K562 (cell line): ENCODE measurements around the gene KRT38. TPM values are rescaled to one million over a fixed set of nuclear protein-coding genes. Genes with fewer than 3 reads are reported as not detected.

Experiments
- ATF7 ChIP-seq: fragments of 450-650 bp; IDR thresholded peaks from 2 replicates; pipeline ENCODE4 v1.7.1; 2014; ENCODE audit warnings: mild to moderate bottlenecking, moderate library complexity
- DIDO1 ChIP-seq: fragments of 450-650 bp; IDR thresholded peaks from 2 replicates; pipeline ENCODE4 v1.6.1; 2016; ENCODE audit warnings: low read depth, missing biosample characterization, missing genetic modification characterization
- KLF16 ChIP-seq: IDR thresholded peaks from 2 replicates; pipeline ENCODE4 v1.6.1; 2016; ENCODE audit warnings: antibody characterized with exemption
- RAD21 ChIP-seq, 2 experiments: fragments of 250-450 bp in 1 of 2; fragments of 450-650 bp in 1 of 2; sonication (Bioruptor Pico) in 1 of 2; formaldehyde crosslinking in 1 of 2; IDR thresholded peaks in 1 of 2; conservative IDR thresholded peaks in 1 of 2; 2 replicates each; pipeline versions ENCODE4 v1.4.0 to v1.8.0; 2020 to 2022; ENCODE audit warnings: mild to moderate bottlenecking in 2 of 2, moderate library complexity in 1 of 2
- SMAD4 ChIP-seq: fragments of 250-450 bp; sonication (Bioruptor Pico); conservative IDR thresholded peaks from 2 replicates; pipeline ENCODE4 v1.8.0; 2021; ENCODE audit warnings: inconsistent platforms, mild to moderate bottlenecking, moderate library complexity
- TCF3 ChIP-seq: sonication (generic); formaldehyde crosslinking; IDR thresholded peaks from 2 replicates; pipeline ENCODE4 v1.4.0; 2020; ENCODE audit warnings: mild to moderate bottlenecking, missing genetic modification reagents
- XRCC5 ChIP-seq: fragments of 200-400 bp; formaldehyde crosslinking; IDR thresholded peaks from 2 replicates; pipeline ENCODE4 v1.6.1; 2017; ENCODE audit warnings: low read depth, mild to moderate bottlenecking, low read length
- ZFP36 ChIP-seq: fragments of 150-350 bp; IDR thresholded peaks from 2 replicates; pipeline ENCODE4 v1.6.1; 2018; ENCODE audit warnings: low read length, low read depth; ENCODE audit not compliant: partially characterized antibody
- polyA plus RNA-seq, 8 experiments: library from polyadenylated mRNA; depleted of rRNA in 4 of 8; stranded (reverse) in 5 of 8; unstranded in 3 of 8; fragments of >200 nt; fragmentation: Nextera tagmentation in 2 of 8; fragmentation: Illumina TruSeq in 1 of 8; extraction: Ambion mirVana in 2 of 8; extraction: Trizol in 1 of 8; gene quantifications; 2 replicates each; pipeline versions ENCODE4 v1.2.1 to v1.2.3, GENCODE V29; 2011 to 2014; ENCODE audit warnings: inconsistent platforms in 1 of 8, missing spikeins in 1 of 8
- total RNA-seq, 7 experiments: library from RNA; depleted of rRNA in 6 of 7; stranded (reverse); fragments of >200 nt in 6 of 7; fragmentation: Illumina TruSeq in 2 of 7; extraction: Trizol in 2 of 7; gene quantifications; 2 replicates each; pipeline versions ENCODE4 v1.2.1 to v1.2.3, GENCODE V29; 2011 to 2021; ENCODE audit warnings: low replicate concordance in 1 of 7
- TF ChIP-seq, protein P1 (sequence below), 2 experiments: fragments of 450-650 bp; formaldehyde crosslinking in 1 of 2; IDR thresholded peaks; 2 replicates each; pipeline versions ENCODE4 v1.4.0 to v1.6.1; 2014 to 2020; ENCODE audit warnings: mild to moderate bottlenecking in 2 of 2, borderline replicate concordance in 1 of 2, low read depth in 1 of 2
- TF ChIP-seq, protein P2 (sequence below): sonication (generic); formaldehyde crosslinking; IDR thresholded peaks from 2 replicates; pipeline ENCODE4 v1.8.0; 2022; ENCODE audit warnings: missing genetic modification reagents, mild to moderate bottlenecking, moderate library complexity, borderline replicate concordance

Gene KRT38
- total and polyA plus RNA-seq, 9 of the 15 experiments (the other 6 are each of a cell fraction or from before 2014, with no cell fraction given): not detected

DNA sequence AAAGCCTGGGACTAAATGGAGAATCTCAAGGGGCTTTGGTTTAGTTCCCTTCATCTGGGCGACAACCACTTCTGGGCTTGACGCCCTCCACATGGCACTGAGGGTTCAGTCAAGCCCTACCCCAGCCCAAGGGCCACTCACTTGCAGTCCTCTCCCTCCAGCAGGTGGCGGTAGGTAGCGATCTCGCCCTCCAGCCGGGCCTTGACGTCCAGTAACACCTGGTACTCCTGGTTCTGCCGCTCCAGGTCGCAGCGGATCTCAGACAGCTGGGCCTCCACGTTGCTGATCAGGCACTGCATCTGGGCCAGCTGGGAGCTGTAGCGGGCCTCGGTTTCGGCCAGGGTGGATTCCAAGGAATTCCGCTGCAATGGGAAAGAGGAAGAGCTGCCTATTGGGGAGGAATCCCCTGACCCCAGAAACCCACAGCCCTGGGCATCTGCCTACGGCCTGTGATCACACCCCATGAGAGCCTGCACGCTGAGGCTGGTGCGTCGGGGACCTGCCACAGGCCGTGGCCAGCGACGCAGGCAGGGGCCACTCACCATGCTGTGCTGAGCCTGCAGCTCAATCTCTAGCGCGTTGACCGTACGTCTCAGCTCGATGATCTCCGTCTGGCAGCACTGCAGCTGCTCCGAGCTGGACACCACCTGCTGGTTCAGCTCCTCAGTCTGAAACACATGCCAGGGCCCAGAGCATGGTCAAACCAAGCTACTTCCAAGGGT, 46.2 kb upstream of the KRT38 start (continued):
- TF ChIP-seq SMAD4 (CRISPR knock-in tag): no peak
- 0 out of 2 replicates have a peak, but pooled peaks have one; percentile 27 for TF ChIP-seq ATF7
- TF ChIP-seq DIDO1: no peak
- peak; percentile 67 to 88 for TF ChIP-seq RAD21 (CRISPR knock-in tag; conservative IDR thresholded peaks at IDR 0.05 in 1 of 2, IDR thresholded peaks at IDR 0.05 in 1 of 2)
- TF ChIP-seq KLF16: 0 out of 2 replicates have a peak, but pooled peaks have one; percentile 12
- TF ChIP-seq XRCC5: peak; percentile 55; the same call in 1 of the 2 replicates
- TF ChIP-seq, protein P1, sequence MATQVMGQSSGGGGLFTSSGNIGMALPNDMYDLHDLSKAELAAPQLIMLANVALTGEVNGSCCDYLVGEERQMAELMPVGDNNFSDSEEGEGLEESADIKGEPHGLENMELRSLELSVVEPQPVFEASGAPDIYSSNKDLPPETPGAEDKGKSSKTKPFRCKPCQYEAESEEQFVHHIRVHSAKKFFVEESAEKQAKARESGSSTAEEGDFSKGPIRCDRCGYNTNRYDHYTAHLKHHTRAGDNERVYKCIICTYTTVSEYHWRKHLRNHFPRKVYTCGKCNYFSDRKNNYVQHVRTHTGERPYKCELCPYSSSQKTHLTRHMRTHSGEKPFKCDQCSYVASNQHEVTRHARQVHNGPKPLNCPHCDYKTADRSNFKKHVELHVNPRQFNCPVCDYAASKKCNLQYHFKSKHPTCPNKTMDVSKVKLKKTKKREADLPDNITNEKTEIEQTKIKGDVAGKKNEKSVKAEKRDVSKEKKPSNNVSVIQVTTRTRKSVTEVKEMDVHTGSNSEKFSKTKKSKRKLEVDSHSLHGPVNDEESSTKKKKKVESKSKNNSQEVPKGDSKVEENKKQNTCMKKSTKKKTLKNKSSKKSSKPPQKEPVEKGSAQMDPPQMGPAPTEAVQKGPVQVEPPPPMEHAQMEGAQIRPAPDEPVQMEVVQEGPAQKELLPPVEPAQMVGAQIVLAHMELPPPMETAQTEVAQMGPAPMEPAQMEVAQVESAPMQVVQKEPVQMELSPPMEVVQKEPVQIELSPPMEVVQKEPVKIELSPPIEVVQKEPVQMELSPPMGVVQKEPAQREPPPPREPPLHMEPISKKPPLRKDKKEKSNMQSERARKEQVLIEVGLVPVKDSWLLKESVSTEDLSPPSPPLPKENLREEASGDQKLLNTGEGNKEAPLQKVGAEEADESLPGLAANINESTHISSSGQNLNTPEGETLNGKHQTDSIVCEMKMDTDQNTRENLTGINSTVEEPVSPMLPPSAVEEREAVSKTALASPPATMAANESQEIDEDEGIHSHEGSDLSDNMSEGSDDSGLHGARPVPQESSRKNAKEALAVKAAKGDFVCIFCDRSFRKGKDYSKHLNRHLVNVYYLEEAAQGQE (IDR thresholded peaks at IDR 0.05; ENCODE audit: borderline replicate concordance): peak; percentile 86; the same call in 1 of the 2 replicates
- TF ChIP-seq, protein P1 (CRISPR knock-in tag; IDR thresholded peaks at IDR 0.05; ENCODE audit: low read depth): no peak
- no peak for TF ChIP-seq TCF3 (CRISPR knock-in tag)
- TF ChIP-seq ZFP36: peak; percentile 11
- TF ChIP-seq, protein P2, sequence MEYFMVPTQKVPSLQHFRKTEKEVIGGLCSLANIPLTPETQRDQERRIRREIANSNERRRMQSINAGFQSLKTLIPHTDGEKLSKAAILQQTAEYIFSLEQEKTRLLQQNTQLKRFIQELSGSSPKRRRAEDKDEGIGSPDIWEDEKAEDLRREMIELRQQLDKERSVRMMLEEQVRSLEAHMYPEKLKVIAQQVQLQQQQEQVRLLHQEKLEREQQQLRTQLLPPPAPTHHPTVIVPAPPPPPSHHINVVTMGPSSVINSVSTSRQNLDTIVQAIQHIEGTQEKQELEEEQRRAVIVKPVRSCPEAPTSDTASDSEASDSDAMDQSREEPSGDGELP (CRISPR knock-in tag): peak; percentile 22; the same call in 1 of the 2 replicates
